HG03432 (cell line): ENCODE measurements around the gene ATRIP.
"Not testable (repeated sequence)": the region's sequence is repeated elsewhere in the genome, so short reads cannot be mapped to it uniquely, and the experiment has no call there.

Experiments
- ATAC-seq: cut with Tn5 transposase; IDR thresholded peaks from one replicate; pipeline ENCODE4 v1.9.1; 2021; ENCODE audit warnings: mild to moderate bottlenecking, moderate library complexity; ENCODE audit not compliant: unreplicated experiment

The ATRIP gene

GRCh38 chr3:48446425-48447193 lies at the start of gene ATRIP:
ATRIP (plus strand) TSS chr3:48446737; CDS start chr3:48446846, 109 bp downstream.
- ATAC-seq: peak; percentile 90

GRCh38 chr3:48397767-48398681 lies 48.5 kb upstream of the ATRIP start:
- ATAC-seq: no peak

GRCh38 chr3:48398701-48399386 lies 47.7 kb upstream of the ATRIP start:
- no peak for ATAC-seq

- no peak for ATAC-seq
Measured at GRCh38 chr3:48399387-48400172, 47.0 kb upstream of the ATRIP start.

GRCh38 chr3:48400824-48401433 lies 45.6 kb upstream of the ATRIP start:
- no peak for ATAC-seq

- not testable (repeated sequence) for ATAC-seq
Measured at GRCh38 chr3:48401434-48401901, 45.1 kb upstream of the ATRIP start.

GRCh38 chr3:48402281-48402732 lies 44.2 kb upstream of the ATRIP start:
- ATAC-seq: no peak

GRCh38 chr3:48402907-48403306 lies 43.6 kb upstream of the ATRIP start:
- ATAC-seq: no peak

- no peak for ATAC-seq
Measured at GRCh38 chr3:48403533-48404439, 42.8 kb upstream of the ATRIP start.

GRCh38 chr3:48404440-48405342 lies 41.8 kb upstream of the ATRIP start:
- ATAC-seq: no peak

- no peak for ATAC-seq
Measured at GRCh38 chr3:48405343-48405881, 41.1 kb upstream of the ATRIP start.

- no peak for ATAC-seq
Measured at GRCh38 chr3:48405971-48406370, 40.6 kb upstream of the ATRIP start.

GRCh38 chr3:48406443-48407431 lies 39.8 kb upstream of the ATRIP start:
- no peak for ATAC-seq

- ATAC-seq: no peak
Measured at GRCh38 chr3:48407542-48408099, 38.9 kb upstream of the ATRIP start.

GRCh38 chr3:48408823-48409281 lies 37.7 kb upstream of the ATRIP start:
- ATAC-seq: no peak
